Stimulated activated CD4-positive, alpha-beta T cell treated with anti-CD3 and anti-CD28 coated beads, Interleukin-1b, Interleukin-23, amount 100 ng/mL, for 4 hours (primary cell): ENCODE measurements around the gene PDE4C.
A peak's percentile ranks its signal among the peaks of the same experiment; 100 is the strongest.

Experiments used
- DNase-seq, 2 donors: peaks; one replicate each; pipeline ENCODE4 v3.0.0-alpha.2; 2020; ENCODE audit warnings: low read depth in 2 of 2

PDE4C gene

GRCh38 chr19:18198374-18198773, 27.9 kb downstream of the PDE4C start:
- DNase-seq = no peak

GRCh38 chr19:18197941-18198340, 28.3 kb downstream of the PDE4C start:
- no peak for DNase-seq

- no peak for DNase-seq
These were observed 28.9 kb downstream of the PDE4C start for GRCh38 chr19:18197306-18197705.

GRCh38 chr19:18196511-18196845, 29.8 kb downstream of the PDE4C start:
- no peak for DNase-seq

- DNase-seq = peak in 1 of 2 donors; percentile 31
These were observed 31.5 kb downstream of the PDE4C start for GRCh38 chr19:18194554-18195238.

- no peak for DNase-seq
These were observed 32.1 kb downstream of the PDE4C start for GRCh38 chr19:18194181-18194530.

- DNase-seq = no peak
These were observed 32.7 kb downstream of the PDE4C start for GRCh38 chr19:18193388-18194180.

- DNase-seq = peak; percentile 93 to 95
These were observed 33.4 kb downstream of the PDE4C start, which contains the start of gene MPV17L2 for GRCh38 chr19:18192673-18193387. TSS of gene MPV17L2 (plus strand) at chr19:18193218. CDS start at chr19:18193282, 64 bp downstream.

GRCh38 chr19:18191640-18192062, 34.6 kb downstream of the PDE4C start:
- no peak for DNase-seq

- DNase-seq = no peak
These were observed 36.0 kb downstream of the PDE4C start for GRCh38 chr19:18190278-18190677.

- no peak for DNase-seq
These were observed 40.7 kb downstream of the PDE4C start for GRCh38 chr19:18185538-18185937.

- DNase-seq = no peak
These were observed 42.7 kb downstream of the PDE4C start for GRCh38 chr19:18183529-18183928.

- DNase-seq = no peak
These were observed 46.3 kb downstream of the PDE4C start for GRCh38 chr19:18179957-18180356.

GRCh38 chr19:18176367-18177310, 49.6 kb downstream of the PDE4C start:
- no peak for DNase-seq

GRCh38 chr19:18174983-18175382, 51.3 kb downstream of the PDE4C start:
- no peak for DNase-seq
